MM.1S (cell line): ENCODE data around the gene RTL9.

ENCODE experiments used
- CTCF ChIP-seq: fragments of 300-600 bp; sonication (generic); IDR thresholded peaks from 2 replicates; pipeline ENCODE4 v1.5.1; 2016; ENCODE audit warnings: antibody characterized with exemption, low read length, mixed read lengths
- EZH2 ChIP-seq: fragments of 300-600 bp; sonication (generic); optimal IDR thresholded peaks from 2 replicates; pipeline ENCODE3; 2017; ENCODE audit warnings: low read depth, mild to moderate bottlenecking, antibody characterized with exemption, low read length, mixed read lengths
- EZH2phosphoT487 ChIP-seq: fragments of 300-600 bp; sonication (generic); IDR thresholded peaks from 2 replicates; pipeline ENCODE4 v1.6.1; 2018; ENCODE audit warnings: antibody characterized with exemption, low read length

GRCh38 chrX:110326712-110327111 lies 31.9 kb upstream of the RTL9 start:
- TF ChIP-seq CTCF (no peak), EZH2phosphoT487 (no peak), EZH2 (no peak)
